Skeletal muscle tissue (tissue), 4 donors: ENCODE results near the gene R3HDM2. TPM values are rescaled to one million over a fixed set of nuclear protein-coding genes. Genes with fewer than 3 reads are reported as not detected.

Experiments
- H3K27ac ChIP-seq: one replicate; pipeline ENCODE4 v1.7.0; 2013; ENCODE audit warnings: mild to moderate bottlenecking, low read depth, low read length, inconsistent platforms
- H3K27me3 ChIP-seq, 3 donors: one replicate each; pipeline ENCODE4 v1.7.0; 2013; ENCODE audit warnings: low read length in 3 of 3; ENCODE audit not compliant: control insufficient read depth in 3 of 3, insufficient read depth in 3 of 3
- H3K36me3 ChIP-seq, 3 donors: one replicate each; pipeline ENCODE4 v1.7.0; 2013; ENCODE audit warnings: low read length in 3 of 3; ENCODE audit not compliant: control insufficient read depth in 3 of 3, insufficient read depth in 3 of 3
- H3K4me1 ChIP-seq, 3 donors: one replicate each; pipeline ENCODE4 v1.7.0; 2013; ENCODE audit warnings: low read length in 3 of 3, mild to moderate bottlenecking in 3 of 3; ENCODE audit not compliant: control insufficient read depth in 3 of 3, insufficient read depth in 3 of 3
- H3K4me3 ChIP-seq, 3 donors: one replicate each; pipeline ENCODE4 v1.7.0; 2013; ENCODE audit warnings: low read length in 3 of 3
- H3K9ac ChIP-seq, 3 donors: one replicate each; pipeline ENCODE4 v1.7.0; 2013; ENCODE audit warnings: low read length in 3 of 3, mild to moderate bottlenecking in 3 of 3, moderate library complexity in 2 of 3, low read depth in 1 of 3
- H3K9me3 ChIP-seq, 3 donors: one replicate each; pipeline ENCODE4 v1.7.0; 2013; ENCODE audit warnings: low read length in 3 of 3; ENCODE audit not compliant: control insufficient read depth in 3 of 3
- total RNA-seq: library from RNA; depleted of rRNA; stranded (reverse); fragments of >200 nt; gene quantifications from one replicate; pipeline ENCODE4 v1.2.3, GENCODE V29; 2014
- donor health status: Osteomylitis.

Gene R3HDM2
- total RNA-seq, 1 donor from 2014 or later: 9.9 TPM

DNA sequence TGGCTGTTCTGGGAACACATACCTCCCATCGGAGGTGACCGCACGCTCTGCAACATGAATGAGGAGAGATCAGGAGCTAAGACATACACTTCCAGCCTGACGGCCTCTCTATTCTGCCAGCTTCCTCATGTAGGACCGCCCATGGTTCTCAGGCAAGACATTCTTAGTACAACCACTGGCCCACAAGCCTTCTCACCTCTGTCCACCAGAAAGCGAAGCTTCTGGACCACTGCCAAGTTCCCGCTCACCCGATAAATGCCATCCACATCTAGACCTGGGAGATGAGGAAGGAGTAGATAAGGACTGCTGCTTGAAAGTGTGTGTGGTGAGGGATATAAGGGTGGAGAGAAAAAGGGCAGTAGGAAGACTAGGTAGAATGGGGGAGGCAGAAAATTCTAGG lies 43.6 kb upstream of the R3HDM2 start:
- Histone ChIP-seq H3K9me3 (no peaks in the 10 kb centered on the region), H3K27me3 (peaks cover 50 to 72% (median 67%) of the 10 kb centered on the region in 3 donors), H3K4me1 (peaks cover 10 to 16% (median 13%) of the 10 kb centered on the region in 3 donors), H3K27ac (no peak overlapping the region), H3K4me3 (no peak overlapping the region), H3K36me3 (no peaks in the 10 kb centered on the region), H3K9ac (no peak overlapping the region)

DNA sequence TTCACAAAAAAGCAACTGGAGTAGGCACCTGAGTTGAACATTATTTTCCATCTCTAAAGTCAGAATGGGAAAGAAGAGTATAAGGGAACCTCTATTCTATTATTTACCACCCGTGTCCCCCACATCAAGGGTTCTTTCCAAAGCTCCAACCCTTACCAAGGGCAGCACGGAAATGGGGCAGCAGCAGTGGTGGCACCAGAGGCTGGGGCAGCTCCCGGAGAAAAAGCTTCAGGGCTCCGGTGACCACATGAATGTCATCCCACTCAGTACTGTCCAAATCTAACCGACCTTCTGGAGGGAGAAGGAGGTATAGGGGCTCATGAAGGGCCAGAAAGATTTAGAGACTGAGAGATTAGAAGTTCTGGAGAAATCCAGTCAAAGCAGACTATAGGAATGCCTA lies 43.0 kb upstream of the R3HDM2 start:
- Histone ChIP-seq H3K27ac (no peak overlapping the region), H3K27me3 (peaks cover 50 to 72% (median 71%) of the 10 kb centered on the region in 3 donors), H3K9me3 (no peaks in the 10 kb centered on the region), H3K36me3 (no peaks in the 10 kb centered on the region), H3K9ac (no peak overlapping the region), H3K4me3 (no peak overlapping the region), H3K4me1 (peaks cover 10 to 16% (median 13%) of the 10 kb centered on the region in 3 donors)

DNA sequence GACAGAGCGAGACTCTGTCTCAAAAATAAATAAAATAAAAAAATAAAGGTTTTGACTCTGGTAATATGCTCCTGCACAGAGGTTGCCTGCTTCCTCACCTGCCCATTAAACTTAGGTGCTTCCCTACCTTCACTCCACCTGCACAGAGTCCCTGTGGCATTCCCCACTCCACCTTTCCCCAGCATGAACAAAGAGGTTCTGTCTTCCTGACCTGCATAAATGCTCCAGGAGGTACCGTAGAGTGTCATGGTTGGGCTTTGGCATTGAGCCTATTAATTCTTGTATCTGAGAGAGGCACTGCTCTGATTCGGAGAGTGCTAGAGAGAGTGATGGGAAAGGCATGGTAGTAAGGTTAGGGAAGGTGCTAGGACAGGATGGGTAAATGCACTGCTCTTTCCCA lies 42.5 kb upstream of the R3HDM2 start:
- Histone ChIP-seq H3K36me3 (no peaks in the 10 kb centered on the region), H3K27me3 (peaks cover 50 to 71% (median 67%) of the 10 kb centered on the region in 3 donors), H3K4me3 (no peak overlapping the region), H3K9ac (no peak overlapping the region), H3K27ac (no peak overlapping the region), H3K4me1 (peaks cover 10 to 16% (median 13%) of the 10 kb centered on the region in 3 donors), H3K9me3 (no peaks in the 10 kb centered on the region)

DNA sequence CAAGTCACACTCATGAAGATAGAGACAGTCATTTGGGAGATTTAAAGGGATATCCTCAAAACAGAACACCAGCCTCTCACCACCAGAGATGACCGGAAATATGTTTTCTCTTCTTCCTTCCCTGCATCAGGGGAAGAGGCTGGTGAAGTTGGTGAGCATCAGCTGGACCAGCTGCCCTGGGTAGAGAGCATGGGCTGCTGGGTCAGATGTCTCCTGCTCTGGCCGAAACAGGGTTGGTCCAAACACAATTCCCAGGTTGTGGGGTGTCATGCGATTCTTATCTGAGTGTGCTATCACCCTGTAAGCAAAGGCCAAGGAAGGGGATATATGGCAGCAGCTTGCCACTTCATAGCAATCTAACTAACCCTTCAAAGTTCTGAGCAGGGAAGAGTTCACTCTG lies 41.5 kb upstream of the R3HDM2 start:
- Histone ChIP-seq H3K36me3 (no peaks in the 10 kb centered on the region), H3K4me1 (peaks cover 10 to 16% (median 13%) of the 10 kb centered on the region in 3 donors)

DNA sequence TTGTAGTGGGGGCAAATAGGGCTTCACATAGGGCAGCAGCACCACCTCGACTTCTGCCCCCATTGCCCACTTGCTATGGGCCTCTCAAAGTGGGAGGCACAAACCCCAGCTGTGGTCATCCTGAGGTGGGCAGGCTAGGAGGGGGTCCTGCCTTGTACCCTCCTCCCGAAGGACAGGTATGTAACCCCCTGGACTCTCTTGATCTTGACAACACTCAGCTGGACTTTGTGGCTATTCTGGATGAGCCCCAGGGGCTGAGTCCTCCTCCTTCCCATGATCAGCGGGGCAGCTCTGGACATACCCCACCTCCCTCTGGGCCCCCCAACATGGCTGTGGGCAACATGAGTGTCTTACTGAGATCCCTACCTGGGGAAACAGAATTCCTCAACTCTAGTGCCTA lies 40.8 kb upstream of the R3HDM2 start:
- Histone ChIP-seq H3K27ac (no peak overlapping the region), H3K9me3 (no peaks in the 10 kb centered on the region), H3K9ac (no peak overlapping the region), H3K4me3 (no peak overlapping the region), H3K4me1 (peaks cover 10 to 16% (median 13%) of the 10 kb centered on the region in 3 donors), H3K36me3 (no peaks in the 10 kb centered on the region), H3K27me3 (peaks cover 46 to 61% (median 59%) of the 10 kb centered on the region in 3 donors)

More for the DNA sequence above, 41.5 kb upstream of the R3HDM2 start:
- H3K9ac ChIP-seq: no peak overlapping the region
- peaks cover 52 to 67% (median 65%) of the 10 kb centered on the region in 3 donors for H3K27me3 ChIP-seq
- no peak overlapping the region for H3K27ac ChIP-seq
- H3K9me3 ChIP-seq: no peaks in the 10 kb centered on the region
- H3K4me3 ChIP-seq: no peak overlapping the region

DNA sequence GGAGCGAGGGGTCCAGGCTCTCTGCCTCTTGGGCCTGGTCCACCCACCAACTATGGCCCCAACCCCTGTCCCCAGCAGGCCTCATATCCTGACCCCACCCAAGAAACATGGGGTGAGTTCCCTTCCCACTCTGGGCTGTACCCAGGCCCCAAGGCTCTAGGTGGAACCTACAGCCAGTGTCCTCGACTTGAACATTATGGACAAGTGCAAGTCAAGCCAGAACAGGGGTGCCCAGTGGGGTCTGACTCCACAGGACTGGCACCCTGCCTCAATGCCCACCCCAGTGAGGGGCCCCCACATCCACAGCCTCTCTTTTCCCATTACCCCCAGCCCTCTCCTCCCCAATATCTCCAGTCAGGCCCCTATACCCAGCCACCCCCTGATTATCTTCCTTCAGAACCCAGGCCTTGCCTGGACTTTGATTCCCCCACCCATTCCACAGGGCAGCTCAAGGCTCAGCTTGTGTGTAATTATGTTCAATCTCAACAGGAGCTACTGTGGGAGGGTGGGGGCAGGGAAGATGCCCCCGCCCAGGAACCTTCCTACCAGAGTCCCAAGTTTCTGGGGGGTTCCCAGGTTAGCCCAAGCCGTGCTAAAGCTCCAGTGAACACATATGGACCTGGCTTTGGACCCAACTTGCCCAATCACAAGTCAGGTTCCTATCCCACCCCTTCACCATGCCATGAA lies 40.3 kb upstream of the R3HDM2 start:
- H3K9me3 ChIP-seq: no peaks in the 10 kb centered on the region
- no peak overlapping the region for H3K4me3 ChIP-seq
- no peak overlapping the region for H3K9ac ChIP-seq
- H3K27me3 ChIP-seq: peaks cover 42 to 56% (median 54%) of the 10 kb centered on the region in 3 donors
- peaks cover 10 to 14% (median 10%) of the 10 kb centered on the region in 3 donors for H3K4me1 ChIP-seq
- no peak overlapping the region for H3K27ac ChIP-seq
- no peaks in the 10 kb centered on the region for H3K36me3 ChIP-seq

DNA sequence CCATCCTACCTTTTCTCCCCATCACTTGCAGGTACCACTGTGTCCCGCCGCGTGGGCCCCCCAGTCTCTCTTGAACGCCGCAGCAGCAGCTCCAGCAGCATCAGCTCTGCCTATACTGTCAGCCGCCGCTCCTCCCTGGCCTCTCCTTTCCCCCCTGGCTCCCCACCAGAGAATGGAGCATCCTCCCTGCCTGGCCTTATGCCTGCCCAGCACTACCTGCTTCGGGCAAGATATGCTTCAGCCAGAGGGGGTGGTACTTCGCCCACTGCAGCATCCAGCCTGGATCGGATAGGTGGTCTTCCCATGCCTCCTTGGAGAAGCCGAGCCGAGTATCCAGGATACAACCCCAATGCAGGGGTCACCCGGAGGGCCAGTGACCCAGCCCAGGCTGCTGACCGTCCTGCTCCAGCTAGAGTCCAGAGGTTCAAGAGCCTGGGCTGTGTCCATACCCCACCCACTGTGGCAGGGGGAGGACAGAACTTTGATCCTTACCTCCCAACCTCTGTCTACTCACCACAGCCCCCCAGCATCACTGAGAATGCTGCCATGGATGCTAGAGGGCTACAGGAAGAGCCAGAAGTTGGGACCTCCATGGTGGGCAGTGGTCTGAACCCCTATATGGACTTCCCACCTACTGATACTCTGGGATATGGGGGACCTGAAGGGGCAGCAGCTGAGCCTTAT lies 39.6 kb upstream of the R3HDM2 start:
- H3K4me1 ChIP-seq: peaks cover 4 to 7% (median 6%) of the 10 kb centered on the region in 3 donors
- no peak overlapping the region for H3K9ac ChIP-seq
- H3K27ac ChIP-seq: no peak overlapping the region
- peaks cover 35 to 50% (median 49%) of the 10 kb centered on the region in 3 donors for H3K27me3 ChIP-seq
- H3K9me3 ChIP-seq: no peaks in the 10 kb centered on the region
- no peaks in the 10 kb centered on the region for H3K36me3 ChIP-seq
- H3K4me3 ChIP-seq: no peak overlapping the region

DNA sequence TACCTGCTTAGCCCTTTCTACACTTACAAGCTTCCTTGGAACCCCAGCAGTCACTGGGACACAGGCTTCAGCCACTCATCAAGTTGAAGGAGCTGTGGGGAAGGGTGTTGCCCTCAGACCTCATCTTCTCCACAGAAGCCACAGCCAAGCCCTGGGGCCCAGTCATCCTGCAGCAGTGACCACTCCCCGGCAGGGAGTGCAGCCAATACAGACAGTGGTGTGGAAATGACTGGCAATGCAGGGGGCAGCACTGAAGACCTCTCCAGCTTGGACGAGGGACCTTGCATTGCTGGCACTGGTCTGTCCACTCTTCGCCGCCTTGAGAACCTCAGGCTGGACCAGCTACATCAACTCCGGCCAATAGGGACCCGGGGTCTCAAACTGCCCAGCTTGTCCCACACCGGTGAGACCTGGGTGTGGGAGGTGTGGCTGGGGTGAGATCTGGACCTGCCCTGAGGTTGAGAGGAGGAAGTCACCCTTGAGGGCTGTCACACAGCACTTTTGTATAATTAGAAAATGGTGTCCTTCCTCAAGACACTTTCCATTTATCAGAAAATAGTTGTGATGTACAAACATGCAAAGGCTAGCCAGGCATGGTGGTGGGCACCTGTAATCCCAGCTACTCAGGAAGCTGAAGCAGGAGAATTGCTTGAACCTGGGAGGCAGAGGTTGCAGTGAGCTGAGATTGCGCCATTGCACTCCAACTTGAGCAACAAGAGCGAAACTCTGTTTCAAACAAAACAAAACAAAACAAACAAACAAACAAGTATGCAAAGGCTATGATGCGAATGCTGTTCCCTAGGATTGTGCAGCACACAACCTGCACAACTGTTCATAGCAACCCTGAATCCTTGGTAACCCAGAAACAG lies 38.7 kb upstream of the R3HDM2 start:
- Histone ChIP-seq H3K27ac (no peak overlapping the region), H3K36me3 (no peaks in the 10 kb centered on the region), H3K9me3 (no peaks in the 10 kb centered on the region), H3K27me3 (peaks cover 26 to 45% (median 41%) of the 10 kb centered on the region in 3 donors), H3K9ac (no peak overlapping the region), H3K4me1 (no peaks in the 10 kb centered on the region), H3K4me3 (no peak overlapping the region)

DNA sequence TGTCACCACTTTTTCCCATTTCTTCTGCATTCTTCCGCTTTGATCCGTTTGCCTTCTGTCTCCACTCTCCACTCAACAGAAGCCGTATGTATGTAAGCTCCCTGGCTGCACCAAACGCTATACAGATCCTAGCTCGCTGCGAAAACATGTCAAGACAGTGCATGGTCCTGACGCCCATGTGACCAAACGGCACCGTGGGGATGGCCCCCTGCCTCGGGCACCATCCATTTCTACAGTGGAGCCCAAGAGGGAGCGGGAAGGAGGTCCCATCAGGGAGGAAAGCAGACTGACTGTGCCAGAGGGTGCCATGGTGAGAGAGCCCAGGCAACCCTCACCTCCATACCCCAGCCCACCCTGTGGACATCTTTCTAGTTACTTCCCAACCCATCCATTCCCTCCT lies 37.1 kb upstream of the R3HDM2 start:
- Histone ChIP-seq H3K27ac (no peak overlapping the region), H3K4me1 (peaks cover 0 to under 1% (median under 1%) of the 10 kb centered on the region in 3 donors), H3K36me3 (no peaks in the 10 kb centered on the region), H3K9ac (no peak overlapping the region), H3K27me3 (peaks cover 14 to 35% (median 30%) of the 10 kb centered on the region in 3 donors), H3K4me3 (no peak overlapping the region), H3K9me3 (no peaks in the 10 kb centered on the region)
